ENCODE results near the gene OTOP2.

DNA sequence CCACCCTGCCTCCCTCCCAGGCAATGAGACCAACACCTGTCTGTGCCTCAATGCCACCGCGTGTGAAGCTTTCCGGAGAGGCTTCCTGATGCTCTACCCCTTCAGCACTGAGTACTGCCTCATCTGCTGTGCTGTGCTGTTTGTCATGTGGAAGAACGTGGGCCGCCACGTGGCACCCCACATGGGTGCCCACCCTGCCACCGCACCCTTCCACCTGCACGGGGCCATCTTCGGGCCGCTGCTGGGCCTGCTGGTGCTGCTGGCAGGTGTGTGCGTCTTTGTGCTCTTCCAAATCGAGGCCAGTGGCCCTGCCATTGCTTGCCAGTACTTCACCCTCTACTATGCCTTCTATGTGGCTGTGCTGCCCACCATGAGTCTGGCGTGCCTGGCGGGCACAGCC, 22.6 kb downstream of the OTOP2 start:
- TF ChIP-seq, protein P1, sequence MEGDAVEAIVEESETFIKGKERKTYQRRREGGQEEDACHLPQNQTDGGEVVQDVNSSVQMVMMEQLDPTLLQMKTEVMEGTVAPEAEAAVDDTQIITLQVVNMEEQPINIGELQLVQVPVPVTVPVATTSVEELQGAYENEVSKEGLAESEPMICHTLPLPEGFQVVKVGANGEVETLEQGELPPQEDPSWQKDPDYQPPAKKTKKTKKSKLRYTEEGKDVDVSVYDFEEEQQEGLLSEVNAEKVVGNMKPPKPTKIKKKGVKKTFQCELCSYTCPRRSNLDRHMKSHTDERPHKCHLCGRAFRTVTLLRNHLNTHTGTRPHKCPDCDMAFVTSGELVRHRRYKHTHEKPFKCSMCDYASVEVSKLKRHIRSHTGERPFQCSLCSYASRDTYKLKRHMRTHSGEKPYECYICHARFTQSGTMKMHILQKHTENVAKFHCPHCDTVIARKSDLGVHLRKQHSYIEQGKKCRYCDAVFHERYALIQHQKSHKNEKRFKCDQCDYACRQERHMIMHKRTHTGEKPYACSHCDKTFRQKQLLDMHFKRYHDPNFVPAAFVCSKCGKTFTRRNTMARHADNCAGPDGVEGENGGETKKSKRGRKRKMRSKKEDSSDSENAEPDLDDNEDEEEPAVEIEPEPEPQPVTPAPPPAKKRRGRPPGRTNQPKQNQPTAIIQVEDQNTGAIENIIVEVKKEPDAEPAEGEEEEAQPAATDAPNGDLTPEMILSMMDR (conservative IDR thresholded peaks at IDR 0.05; ENCODE audit: low read length): no peak
- no peak for TF ChIP-seq EZH2phosphoT487 (IDR thresholded peaks at IDR 0.05; ENCODE audit: borderline replicate concordance)

Measured in Loucy (cell line).